GM21619 (cell line): ENCODE results near the gene JUND.

Experiments used
- ATAC-seq: cut with Tn5 transposase; IDR thresholded peaks from one replicate; pipeline ENCODE4 v1.9.1; 2021; ENCODE audit not compliant: unreplicated experiment

Gene JUND

GRCh38 chr19:18291019-18291524 is 9.7 kb upstream of the JUND start:
- ATAC-seq, result no peak

- ATAC-seq, result no peak
These were observed 9.0 kb upstream of the JUND start for GRCh38 chr19:18290302-18291018.

- ATAC-seq, result no peak
These were observed 8.3 kb upstream of the JUND start for GRCh38 chr19:18289471-18290301.

- ATAC-seq, result no peak
These were observed 6.7 kb upstream of the JUND start for GRCh38 chr19:18287836-18288772.

- no peak for ATAC-seq
These were observed 5.7 kb upstream of the JUND start for GRCh38 chr19:18286973-18287635.

GRCh38 chr19:18284712-18285360 is 3.4 kb upstream of the JUND start:
- ATAC-seq, result no peak

- ATAC-seq, result no peak
These were observed 1.9 kb upstream of the JUND start for GRCh38 chr19:18283338-18283737.

- no peak for ATAC-seq
These were observed 1.3 kb upstream of the JUND start for GRCh38 chr19:18282788-18283141.

- no peak for ATAC-seq
These were observed 782 bp upstream of the JUND start for GRCh38 chr19:18282021-18282787.

GRCh38 chr19:18280247-18281081 is 958 bp downstream of the JUND start:
- ATAC-seq, result peak; percentile 13

GRCh38 chr19:18279516-18280246 is 1.7 kb downstream of the JUND start:
- ATAC-seq, result no peak

GRCh38 chr19:18279266-18279515 is 2.2 kb downstream of the JUND start:
- ATAC-seq, result no peak

- ATAC-seq, result no peak
These were observed 2.7 kb downstream of the JUND start for GRCh38 chr19:18278521-18279265.

GRCh38 chr19:18274781-18275356 is 6.6 kb downstream of the JUND start:
- no peak for ATAC-seq

GRCh38 chr19:18274219-18274780 is 7.1 kb downstream of the JUND start, which contains the start of gene IQCN:
Gene IQCN, minus strand, starts transcription at chr19:18274452. Its CDS starts 4,974 bp downstream, at chr19:18269478.
- no peak for ATAC-seq

GRCh38 chr19:18273561-18274218 is 7.7 kb downstream of the JUND start:
- ATAC-seq, result no peak
